PC-3 (cell line): Measurements from ENCODE around the gene LTBP1. TPM values are rescaled to one million over a fixed set of nuclear protein-coding genes. Genes with fewer than 3 reads are reported as not detected.

Experiments used
- ATAC-seq: fragments of 200-7000 bp; cut with Tn5 transposase; 2 replicates; pipeline ENCODE4 v1.9.1; 2020; ENCODE audit warnings: mild to moderate bottlenecking, moderate library complexity
- BruUV-seq: library from RNA; stranded (reverse); fragments of 400-500 nt; replicated peaks from 2 replicates; lab custom pipeline; 2021; lab: Mats Ljungman, UMichigan
- CTCF ChIA-PET: fragments of 300-600 bp; sonication (Branson Sonifier 250); formaldehyde crosslinking; loops from one replicate; lab custom pipeline; 2022; ENCODE audit warnings: antibody characterized with exemption; lab: Charles Lee
- POLR2A ChIA-PET: fragments of 300-600 bp; sonication (Branson Sonifier 250); formaldehyde crosslinking; loops from one replicate; lab custom pipeline; 2022; ENCODE audit warnings: antibody characterized with exemption; ENCODE audit not compliant: unreplicated experiment; lab: Charles Lee
- DNase-seq: peaks from one replicate; pipeline ENCODE4 v3.0.0-alpha.2; 2015
- H2AFZ ChIP-seq: fragments of 300-600 bp; sonication (generic); 2 replicates; pipeline ENCODE4 v1.6.0; 2016; ENCODE audit warnings: antibody characterized with exemption, low read length
- H3F3A ChIP-seq: fragments of 300-600 bp; sonication (generic); one replicate; pipeline ENCODE4 v1.6.0; 2017; ENCODE audit warnings: antibody characterized with exemption, low read length, control low read depth, mild to moderate bottlenecking; ENCODE audit not compliant: unreplicated experiment
- H3K27ac ChIP-seq: fragments of 300-600 bp; sonication (generic); 2 replicates; pipeline ENCODE4 v1.5.1; 2016; ENCODE audit warnings: mild to moderate bottlenecking, low read length
- H3K27me3 ChIP-seq: fragments of 300-600 bp; sonication (generic); 2 replicates; pipeline ENCODE4 v1.6.1; 2016; ENCODE audit warnings: low read length, mixed read lengths
- H3K36me3 ChIP-seq: fragments of 300-600 bp; sonication (generic); 2 replicates; pipeline ENCODE4 v1.6.1; 2016; ENCODE audit warnings: low read depth, mixed run types, low read length, mixed read lengths
- H3K4me1 ChIP-seq: fragments of 300-600 bp; sonication (generic); 2 replicates; pipeline ENCODE4 v1.5.1; 2016; ENCODE audit warnings: low read length; ENCODE audit not compliant: insufficient read depth
- H3K4me2 ChIP-seq: fragments of 300-600 bp; sonication (generic); 2 replicates; pipeline ENCODE4 v1.6.0; 2016; ENCODE audit warnings: low read length
- H3K4me3 ChIP-seq: fragments of 300-600 bp; sonication (generic); 2 replicates; pipeline ENCODE4 v1.5.1; 2016; ENCODE audit warnings: mild to moderate bottlenecking, low read length, mixed read lengths
- H3K79me2 ChIP-seq: fragments of 300-600 bp; sonication (generic); 2 replicates; pipeline ENCODE4 v1.6.1; 2017; ENCODE audit warnings: low read length, mixed read lengths
- H3K9ac ChIP-seq: fragments of 300-600 bp; sonication (generic); 2 replicates; pipeline ENCODE4 v1.6.0; 2016; ENCODE audit warnings: mild to moderate bottlenecking, low read length
- H3K9me2 ChIP-seq: fragments of 300-600 bp; sonication (generic); replicated peaks from 2 replicates; pipeline ENCODE4 v1.6.1; 2016; ENCODE audit warnings: mixed run types, low read length, mixed read lengths
- H3K9me3 ChIP-seq: fragments of 300-600 bp; sonication (generic); 2 replicates; pipeline ENCODE4 v1.6.1; 2016; ENCODE audit warnings: low read length, mixed read lengths
- H4K20me1 ChIP-seq: fragments of 300-600 bp; sonication (generic); 2 replicates; pipeline ENCODE4 v1.6.1; 2016; ENCODE audit warnings: low read length, mixed read lengths
- EZH2 ChIP-seq: fragments of 300-600 bp; sonication (generic); IDR thresholded peaks from one replicate; pipeline ENCODE4 v1.6.1; 2017; ENCODE audit warnings: antibody characterized with exemption, mild to moderate bottlenecking, low read length; ENCODE audit not compliant: unreplicated experiment
- EZH2phosphoT487 ChIP-seq: fragments of 300-600 bp; sonication (generic); IDR thresholded peaks from 2 replicates; pipeline ENCODE4 v1.6.1; 2018; ENCODE audit warnings: mild to moderate bottlenecking, antibody characterized with exemption, low read length, borderline replicate concordance
- intact Hi-C: fragments of 100-400 bp; cut with micrococcal nuclease; formaldehyde crosslinking; loops from 2 replicates; pipeline ENCODE4 v1.9.0; 2023
- total RNA-seq: library from RNA; depleted of rRNA; stranded (reverse); fragments of >200 nt; gene quantifications from 2 replicates; pipeline ENCODE4 v1.2.3, GENCODE V29; 2014
- TF ChIP-seq, protein P1 (sequence below): fragments of 300-600 bp; sonication (generic); conservative IDR thresholded peaks from 2 replicates; pipeline ENCODE4 v1.5.1; 2017; ENCODE audit warnings: antibody characterized with exemption, low read depth, mild to moderate bottlenecking, low read length

The LTBP1 gene
- total RNA-seq, 1 experiment from 2014 or later = 45.9 TPM

DNA sequence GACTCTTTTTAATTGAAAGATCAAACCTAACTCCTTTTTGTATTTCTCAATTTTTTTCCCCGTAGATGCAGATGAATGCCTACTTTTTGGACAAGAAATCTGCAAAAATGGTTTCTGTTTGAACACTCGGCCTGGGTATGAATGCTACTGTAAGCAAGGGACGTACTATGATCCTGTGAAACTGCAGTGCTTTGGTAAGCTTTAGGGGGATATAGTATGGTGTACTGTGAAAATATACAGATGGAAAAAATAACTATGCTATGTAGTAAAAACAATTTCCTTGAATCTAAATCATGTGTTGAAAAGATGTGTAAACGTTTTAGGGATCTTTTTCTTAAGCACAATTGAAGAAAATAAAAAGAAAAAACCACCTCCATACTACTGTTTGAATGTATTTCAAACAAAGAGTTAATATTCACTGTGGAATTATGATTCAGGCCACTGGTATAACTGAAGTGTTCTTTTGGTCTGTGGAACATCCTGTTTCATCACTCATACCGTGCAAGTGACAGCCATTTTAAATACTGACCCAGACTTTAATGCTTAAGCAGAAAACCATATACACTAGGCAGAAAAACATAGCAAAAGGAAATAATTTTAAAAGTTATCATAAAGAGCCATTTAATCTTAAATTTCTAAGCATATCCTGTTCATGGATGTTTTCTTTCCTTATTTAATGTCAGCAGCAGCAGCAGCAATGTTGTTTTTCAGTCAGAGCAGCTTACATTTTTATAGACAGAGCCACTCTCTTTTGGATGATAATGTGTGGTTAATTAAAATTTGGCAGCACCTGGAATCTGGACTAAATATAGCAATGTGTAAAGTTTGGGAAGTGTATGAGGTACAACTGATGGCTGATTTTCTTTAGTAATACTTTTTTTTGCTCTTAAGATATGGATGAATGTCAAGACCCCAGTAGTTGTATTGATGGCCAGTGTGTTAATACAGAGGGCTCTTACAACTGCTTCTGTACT is 416.9 kb downstream of the LTBP1 start:
- Histone ChIP-seq H3K36me3 (no peaks in the 10 kb centered on the region), H3K27ac (no peak overlapping the region), H3K79me2 (no peaks in the 10 kb centered on the region), H2AFZ (0 out of 2 replicates have a peak overlapping the region, but pooled peaks have one; percentile 3), H3K9me3 (no peaks in the 10 kb centered on the region), H3F3A (no peaks in the 10 kb centered on the region), H3K9me2 (no peaks in the 10 kb centered on the region), H3K27me3 (no peaks in the 10 kb centered on the region), H3K4me2 (no peak overlapping the region), H3K4me1 (0 out of 2 replicates have a peak, but pooled peaks cover 8% of the 10 kb centered on the region), H4K20me1 (no peaks in the 10 kb centered on the region), H3K4me3 (no peak overlapping the region), H3K9ac (no peak overlapping the region)
- CTCF ChIA-PET = no interaction called here
- intact Hi-C loops = no loop called here
- ATAC-seq (no peak), DNase-seq (no peak)
- TF ChIP-seq EZH2 = no peak
- TF ChIP-seq, protein P1, sequence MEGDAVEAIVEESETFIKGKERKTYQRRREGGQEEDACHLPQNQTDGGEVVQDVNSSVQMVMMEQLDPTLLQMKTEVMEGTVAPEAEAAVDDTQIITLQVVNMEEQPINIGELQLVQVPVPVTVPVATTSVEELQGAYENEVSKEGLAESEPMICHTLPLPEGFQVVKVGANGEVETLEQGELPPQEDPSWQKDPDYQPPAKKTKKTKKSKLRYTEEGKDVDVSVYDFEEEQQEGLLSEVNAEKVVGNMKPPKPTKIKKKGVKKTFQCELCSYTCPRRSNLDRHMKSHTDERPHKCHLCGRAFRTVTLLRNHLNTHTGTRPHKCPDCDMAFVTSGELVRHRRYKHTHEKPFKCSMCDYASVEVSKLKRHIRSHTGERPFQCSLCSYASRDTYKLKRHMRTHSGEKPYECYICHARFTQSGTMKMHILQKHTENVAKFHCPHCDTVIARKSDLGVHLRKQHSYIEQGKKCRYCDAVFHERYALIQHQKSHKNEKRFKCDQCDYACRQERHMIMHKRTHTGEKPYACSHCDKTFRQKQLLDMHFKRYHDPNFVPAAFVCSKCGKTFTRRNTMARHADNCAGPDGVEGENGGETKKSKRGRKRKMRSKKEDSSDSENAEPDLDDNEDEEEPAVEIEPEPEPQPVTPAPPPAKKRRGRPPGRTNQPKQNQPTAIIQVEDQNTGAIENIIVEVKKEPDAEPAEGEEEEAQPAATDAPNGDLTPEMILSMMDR = no peak
- TF ChIP-seq EZH2phosphoT487 = no peak
- BruUV-seq = no TSS peak
- POLR2A ChIA-PET = no interaction called here

DNA sequence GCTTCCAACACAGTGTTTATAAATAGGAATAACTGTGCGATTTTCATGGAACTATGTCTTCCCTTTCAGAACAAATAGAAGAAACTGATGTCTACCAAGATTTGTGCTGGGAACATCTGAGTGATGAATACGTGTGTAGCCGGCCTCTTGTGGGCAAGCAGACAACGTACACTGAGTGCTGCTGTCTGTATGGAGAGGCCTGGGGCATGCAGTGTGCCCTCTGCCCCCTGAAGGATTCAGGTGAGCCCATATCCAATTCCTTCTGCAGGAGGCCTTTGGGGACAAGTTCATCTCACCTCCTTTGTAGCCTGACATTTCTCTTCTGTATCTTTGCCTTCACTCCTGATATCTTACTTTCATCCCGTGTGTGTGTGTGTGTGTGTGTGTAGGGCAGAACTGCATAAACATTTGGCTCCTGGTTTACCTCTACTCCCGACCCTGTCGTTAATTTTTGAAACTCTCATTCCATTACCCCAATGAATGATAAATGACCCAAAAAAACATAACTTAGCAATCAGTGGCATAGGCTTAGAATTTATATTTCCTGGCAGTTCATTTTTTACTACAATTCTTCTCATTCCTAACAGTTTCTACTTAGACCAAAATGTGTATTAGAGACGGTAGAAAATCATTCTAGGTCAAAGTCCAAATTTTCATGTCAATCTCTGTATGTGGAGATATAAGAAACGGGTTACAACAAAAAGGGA is 418.7 kb downstream of the LTBP1 start:
- H3K4me1 ChIP-seq = 0 out of 2 replicates have a peak, but pooled peaks cover 8% of the 10 kb centered on the region
- intact Hi-C loops = no loop called here
- H3K36me3 ChIP-seq = no peaks in the 10 kb centered on the region
- CTCF ChIA-PET = no interaction called here
- no peak overlapping the region for H3K9ac ChIP-seq
- no peaks in the 10 kb centered on the region for H3F3A ChIP-seq
- BruUV-seq = no TSS peak
- H4K20me1 ChIP-seq = no peaks in the 10 kb centered on the region
- DNase-seq (no peak), ATAC-seq (no peak)
- no peak for TF ChIP-seq EZH2phosphoT487
- TF ChIP-seq EZH2 = no peak
- TF ChIP-seq, protein P1 = no peak
- no peak overlapping the region for H2AFZ ChIP-seq
- no peak overlapping the region for H3K4me3 ChIP-seq
- no peaks in the 10 kb centered on the region for H3K9me2 ChIP-seq
- H3K27me3 ChIP-seq = no peaks in the 10 kb centered on the region
- no peak overlapping the region for H3K27ac ChIP-seq
- no peaks in the 10 kb centered on the region for H3K9me3 ChIP-seq
- H3K4me2 ChIP-seq = no peak overlapping the region
- no peaks in the 10 kb centered on the region for H3K79me2 ChIP-seq
- POLR2A ChIA-PET = no interaction called here
